Suppressor macrophage treated with lipopolysaccharide for 1 hour (primary cell): ENCODE results near the gene BHLHE23.
"Not testable (repeated sequence)": the region's sequence is repeated elsewhere in the genome, so short reads cannot be mapped to it uniquely, and the experiment has no call there.

ENCODE experiments used
- DNase-seq, 3 donors: peaks; one replicate each; pipeline ENCODE4 v3.0.0-alpha.2; 2020 to 2022

BHLHE23 gene

DNA sequence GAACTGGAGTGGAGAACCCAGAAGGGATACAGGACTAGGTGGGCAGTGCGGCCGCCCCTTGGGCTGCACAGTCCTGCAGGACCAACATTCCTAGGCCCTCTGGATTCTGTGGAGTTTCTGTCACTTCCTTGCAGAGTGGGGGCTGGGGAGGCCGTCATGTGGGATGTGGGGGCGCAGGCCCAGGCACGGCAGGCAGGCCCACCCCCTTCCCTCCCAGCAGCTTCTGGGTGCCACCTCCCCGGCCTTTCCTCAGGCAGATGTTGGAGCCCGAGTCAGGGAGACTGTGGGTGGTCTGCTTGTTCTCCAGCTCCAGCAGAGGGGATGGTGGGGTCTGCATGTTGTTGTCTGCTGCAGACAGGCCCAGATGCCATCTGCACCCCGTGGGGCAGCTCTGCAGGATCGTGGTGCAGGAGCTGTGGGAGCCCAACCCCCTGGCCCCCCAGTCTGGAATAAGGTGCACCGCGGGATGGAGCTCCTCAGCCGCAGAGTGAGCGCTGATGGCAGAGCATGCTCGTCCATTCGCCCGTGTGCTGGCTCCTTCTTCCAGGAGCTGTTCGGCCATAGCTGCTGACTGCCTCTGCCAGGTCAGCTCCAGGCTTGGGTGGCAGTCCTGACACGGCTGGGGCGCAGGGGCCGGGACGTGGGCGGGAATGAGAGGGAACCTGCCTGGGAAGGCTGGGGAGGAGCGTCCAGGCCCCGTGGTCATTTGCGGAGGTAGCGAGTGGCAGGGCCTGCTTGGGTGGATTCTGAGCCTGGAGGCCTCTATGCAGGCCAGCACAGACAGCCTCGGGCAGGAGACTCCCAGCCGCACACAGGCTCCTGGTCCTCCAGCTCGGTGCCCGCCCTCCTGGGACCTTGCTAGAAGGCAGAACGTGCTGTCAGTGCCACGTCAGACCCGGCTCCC, 36.2 kb downstream of the BHLHE23 start:
- DNase-seq: no peak

DNA sequence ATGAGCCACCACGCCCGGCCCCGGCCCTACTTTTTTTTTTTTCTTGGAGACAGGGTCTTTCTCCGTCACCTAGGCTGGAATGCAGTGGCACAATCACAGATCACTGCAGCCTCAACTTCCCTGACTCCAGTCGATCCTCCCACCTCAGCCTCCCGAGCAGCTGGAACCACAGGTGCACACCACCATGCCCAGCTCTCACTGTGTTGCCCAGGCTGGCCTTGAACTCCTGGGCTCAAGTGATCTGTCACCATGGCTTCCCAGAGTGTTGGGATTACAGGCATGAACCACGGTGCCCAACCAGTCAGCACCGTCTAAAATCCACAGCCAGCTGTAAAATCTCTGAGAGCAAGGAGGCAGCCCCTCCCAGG, 36.8 kb downstream of the BHLHE23 start:
- DNase-seq: no peak

DNA sequence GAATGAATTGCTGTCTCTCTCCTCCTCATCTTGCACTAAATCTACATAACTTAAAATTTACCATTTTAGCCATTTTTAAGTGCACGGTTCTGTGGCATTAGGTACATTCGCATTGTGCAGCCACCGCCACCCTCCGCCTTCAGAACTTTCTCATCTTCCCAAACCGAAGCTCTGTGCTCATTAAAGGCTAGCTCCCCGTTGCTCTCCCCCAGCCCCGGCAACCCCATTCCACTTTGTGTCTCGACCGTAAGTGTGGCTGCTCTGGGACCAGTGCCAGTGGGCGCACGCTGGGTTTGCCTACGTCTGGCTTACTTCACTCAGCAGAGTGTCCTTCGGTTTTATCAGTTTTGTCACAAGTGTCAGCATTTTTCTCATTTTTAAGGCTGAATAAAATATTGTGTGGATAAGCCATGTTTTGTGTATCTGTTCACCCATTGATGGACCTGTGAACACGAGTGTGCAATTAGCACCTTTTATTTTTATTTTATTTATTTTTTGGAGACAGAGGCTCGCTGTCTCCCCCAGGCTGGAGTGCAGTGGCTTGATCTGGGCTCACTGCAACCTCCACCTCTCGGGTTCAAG, 37.5 kb downstream of the BHLHE23 start:
- no peak for DNase-seq

DNA sequence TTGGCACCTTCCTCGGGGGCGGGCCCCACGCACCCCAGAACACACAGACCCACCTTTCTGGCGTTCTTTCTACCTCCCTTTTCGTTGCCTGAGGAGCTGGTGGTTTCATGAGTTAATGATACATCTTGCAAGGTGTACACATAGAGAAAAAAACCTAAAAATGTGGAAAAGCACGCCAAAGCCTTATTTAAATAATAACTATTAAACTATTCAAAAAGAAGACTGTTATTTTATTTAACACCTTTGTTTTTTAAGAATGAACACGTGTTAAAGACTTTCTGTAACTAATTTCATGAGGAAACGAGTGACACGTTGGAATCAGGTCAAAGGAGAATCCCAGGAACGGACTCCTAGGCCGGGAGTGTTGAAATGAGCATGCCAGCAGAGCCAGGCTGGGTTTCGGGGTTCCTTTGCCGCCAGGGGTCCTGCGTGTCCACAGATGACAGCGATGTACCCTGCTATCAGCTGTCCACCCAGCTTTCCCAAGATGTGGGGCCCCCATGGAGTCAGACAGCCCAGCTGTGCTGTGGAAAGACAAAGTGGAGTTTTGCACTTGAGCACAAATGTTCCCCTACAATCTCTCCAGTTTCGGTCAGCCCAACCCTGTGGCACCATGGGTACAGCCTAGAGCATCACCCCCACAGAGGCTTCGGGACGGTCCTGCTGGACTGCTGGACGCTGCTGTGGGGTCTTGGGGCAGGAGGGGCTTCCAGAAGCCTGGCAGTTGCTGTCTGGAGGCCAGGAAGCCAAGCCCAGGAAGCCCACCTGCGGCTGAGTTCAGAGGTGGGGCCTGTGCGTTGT, 38.2 kb downstream of the BHLHE23 start:
- no peak for DNase-seq

DNA sequence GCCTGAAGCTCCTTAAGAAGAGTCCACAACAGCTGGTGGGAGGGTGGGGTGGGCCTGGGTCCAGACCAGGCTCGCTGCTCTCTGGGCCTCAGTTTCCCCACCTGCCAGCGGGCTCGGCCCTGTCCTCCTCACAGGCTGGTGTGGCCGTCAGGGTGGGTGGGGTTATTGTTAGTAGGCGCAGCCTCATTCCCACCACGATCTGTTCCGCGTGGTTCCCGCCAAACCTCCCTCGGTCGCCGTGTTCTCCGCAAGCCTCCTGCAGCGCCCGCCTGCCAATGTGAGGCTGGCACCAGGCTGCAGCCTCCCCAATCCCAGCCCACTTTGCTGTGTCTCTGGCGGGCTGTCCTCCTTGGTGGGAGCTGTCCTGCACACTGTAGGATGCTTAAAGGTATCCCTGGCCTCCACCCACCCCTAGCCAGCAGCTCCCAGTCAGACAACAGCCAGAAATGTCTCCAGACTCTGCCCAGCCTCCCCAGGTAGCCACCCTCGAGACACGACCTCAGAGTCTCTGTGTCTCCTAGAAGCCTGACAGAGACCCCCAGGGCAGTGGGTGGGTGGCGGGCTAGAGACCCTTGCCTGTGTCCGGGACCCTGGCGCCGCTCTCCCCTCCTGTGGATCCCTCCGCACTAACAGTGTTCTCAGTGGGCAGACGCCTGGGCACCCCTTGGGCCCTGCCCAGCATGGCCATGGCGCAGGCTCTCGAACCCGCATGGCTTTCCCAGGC, 39.0 kb downstream of the BHLHE23 start:
- no peak for DNase-seq

DNA sequence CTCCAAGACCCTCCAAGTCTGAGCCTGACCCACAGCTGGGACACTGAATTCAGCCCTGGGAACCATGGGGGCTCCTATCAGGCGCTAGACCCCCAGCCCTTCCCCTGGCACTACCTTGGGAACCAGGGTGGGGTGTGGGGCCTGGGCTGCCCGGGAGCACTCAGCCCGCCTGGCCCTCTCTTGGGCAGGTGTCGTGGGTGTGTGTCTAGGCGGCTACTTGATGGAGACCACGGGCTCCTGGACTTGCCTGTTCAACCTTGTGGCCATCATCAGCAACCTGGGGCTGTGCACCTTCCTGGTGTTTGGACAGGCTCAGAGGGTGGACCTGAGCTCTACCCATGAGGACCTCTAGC, 39.6 kb downstream of the BHLHE23 start:
- DNase-seq: no peak

DNA sequence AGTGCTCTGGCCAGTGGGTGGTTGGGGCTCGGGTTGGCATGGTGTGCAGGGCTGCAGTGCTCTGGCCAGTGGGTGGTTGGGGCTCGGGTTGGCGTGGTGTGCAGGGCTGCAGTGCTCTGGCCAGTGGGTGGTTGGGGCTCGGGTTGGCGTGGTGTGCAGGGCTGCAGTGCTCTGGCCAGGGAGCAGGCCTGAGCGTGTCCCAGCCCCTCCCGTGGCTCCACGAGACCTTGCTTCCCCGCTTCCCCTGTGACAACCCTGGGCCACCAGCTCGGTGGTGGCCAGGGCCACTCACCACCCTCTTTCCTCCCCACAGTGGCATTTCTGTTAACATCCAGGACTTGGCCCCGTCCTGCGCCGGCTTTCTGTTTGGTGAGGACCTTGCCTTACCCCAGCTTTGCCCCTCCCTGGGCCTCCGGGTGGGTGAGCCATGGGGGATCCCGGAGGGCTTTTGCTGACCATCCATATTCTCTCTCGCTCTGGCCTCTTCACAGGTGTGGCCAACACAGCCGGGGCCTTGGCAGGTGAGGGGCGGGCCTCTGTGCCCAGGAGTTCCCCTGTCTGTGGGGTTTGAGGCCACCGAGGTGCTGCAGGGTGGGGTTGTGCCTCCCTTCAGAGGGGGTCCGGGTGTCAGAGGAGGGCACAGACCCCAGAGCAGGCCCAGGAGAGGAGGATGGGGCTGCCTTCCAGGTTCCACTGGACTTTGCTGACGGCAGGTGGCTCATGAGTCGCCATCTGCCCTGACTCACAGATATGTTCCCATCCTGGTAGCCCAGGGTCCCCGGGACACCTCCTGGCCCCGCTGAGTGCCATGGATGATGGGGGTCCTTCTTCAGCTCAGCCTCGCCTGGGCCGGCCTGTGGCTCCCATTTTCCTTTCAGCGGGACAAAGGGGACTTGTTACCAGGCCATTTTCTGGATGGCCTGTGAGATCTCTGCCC, 40.3 kb downstream of the BHLHE23 start:
- no peak for DNase-seq

DNA sequence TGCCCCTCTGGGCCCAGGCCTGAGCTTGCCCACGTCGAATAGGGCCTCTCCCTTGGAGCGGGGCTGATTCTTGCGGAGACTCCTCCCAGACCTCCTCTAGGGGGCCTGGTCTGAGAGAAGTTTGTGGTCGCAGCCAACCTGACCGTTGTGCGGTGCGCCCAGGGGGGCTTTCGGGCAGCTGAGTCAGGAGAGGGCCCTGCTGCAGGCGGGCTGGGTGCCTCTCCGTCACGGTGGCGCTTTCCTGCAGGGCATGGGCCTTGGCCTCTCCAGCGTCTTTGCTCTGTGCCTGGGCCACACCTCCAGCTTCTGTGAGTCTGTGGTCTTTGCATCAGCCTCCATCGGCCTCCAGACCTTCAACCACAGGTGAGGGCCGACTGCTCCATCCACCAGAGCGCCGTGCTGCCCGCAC, 41.4 kb downstream of the BHLHE23 start:
- DNase-seq: no peak

DNA sequence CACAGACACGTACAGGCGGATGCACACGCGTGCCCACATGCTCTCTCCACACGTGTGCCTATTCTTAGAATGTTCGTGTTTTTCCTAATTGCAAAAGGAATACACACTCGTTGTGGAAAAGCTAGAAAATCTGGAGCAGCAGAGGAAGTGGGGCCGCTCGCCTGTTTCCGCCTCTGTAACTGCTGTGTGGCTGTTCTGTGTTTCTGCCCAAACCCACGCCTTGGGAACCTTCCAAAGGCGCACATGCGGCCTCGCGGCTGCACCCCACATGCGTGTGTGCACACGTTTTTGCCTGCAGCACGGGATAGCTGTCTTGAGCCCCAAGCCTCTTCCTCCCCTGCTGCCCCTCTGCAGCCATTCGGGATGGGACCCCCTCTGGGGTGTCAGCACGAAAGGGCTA, 42.1 kb downstream of the BHLHE23 start:
- peak in 2 of 3 donors; percentile 36 to 50 for DNase-seq

DNA sequence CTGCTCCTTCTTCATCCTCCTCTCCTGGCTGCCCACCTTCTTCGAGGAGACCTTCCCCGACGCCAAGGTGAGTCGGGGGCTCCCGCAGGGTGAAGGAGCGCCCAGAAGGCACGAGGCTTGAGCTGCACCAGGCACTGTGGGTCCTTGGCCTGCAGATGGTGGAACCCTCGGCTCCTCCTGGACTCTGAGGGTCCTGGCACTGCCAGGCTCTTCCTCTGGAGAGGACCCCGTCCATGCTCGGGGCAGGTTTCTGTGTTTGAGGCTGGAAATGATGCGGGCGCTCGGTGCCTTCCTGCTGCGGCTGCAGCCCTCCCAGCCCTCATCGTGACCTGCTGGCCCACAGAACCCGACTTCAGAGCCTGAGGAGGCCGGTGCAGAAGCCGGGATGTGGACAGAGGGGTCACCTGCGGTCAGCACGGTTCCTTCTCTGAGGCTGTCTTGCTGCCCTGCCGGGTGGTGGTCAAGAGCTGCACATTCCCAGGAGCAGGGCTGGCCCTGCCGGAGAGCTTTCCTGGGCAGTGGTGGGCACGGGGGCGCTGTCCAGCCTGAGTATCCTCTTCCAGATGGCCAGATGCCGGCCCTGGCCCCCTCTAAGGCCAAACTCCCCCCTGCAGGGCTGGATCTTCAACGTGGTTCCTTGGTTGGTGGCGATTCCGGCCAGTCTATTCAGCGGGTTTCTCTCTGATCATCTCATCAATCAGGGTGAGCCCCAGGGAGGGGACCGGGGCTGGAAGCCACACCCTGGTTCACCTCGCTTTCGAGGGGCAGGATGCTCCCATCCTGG, 43.0 kb downstream of the BHLHE23 start:
- no peak for DNase-seq

DNA sequence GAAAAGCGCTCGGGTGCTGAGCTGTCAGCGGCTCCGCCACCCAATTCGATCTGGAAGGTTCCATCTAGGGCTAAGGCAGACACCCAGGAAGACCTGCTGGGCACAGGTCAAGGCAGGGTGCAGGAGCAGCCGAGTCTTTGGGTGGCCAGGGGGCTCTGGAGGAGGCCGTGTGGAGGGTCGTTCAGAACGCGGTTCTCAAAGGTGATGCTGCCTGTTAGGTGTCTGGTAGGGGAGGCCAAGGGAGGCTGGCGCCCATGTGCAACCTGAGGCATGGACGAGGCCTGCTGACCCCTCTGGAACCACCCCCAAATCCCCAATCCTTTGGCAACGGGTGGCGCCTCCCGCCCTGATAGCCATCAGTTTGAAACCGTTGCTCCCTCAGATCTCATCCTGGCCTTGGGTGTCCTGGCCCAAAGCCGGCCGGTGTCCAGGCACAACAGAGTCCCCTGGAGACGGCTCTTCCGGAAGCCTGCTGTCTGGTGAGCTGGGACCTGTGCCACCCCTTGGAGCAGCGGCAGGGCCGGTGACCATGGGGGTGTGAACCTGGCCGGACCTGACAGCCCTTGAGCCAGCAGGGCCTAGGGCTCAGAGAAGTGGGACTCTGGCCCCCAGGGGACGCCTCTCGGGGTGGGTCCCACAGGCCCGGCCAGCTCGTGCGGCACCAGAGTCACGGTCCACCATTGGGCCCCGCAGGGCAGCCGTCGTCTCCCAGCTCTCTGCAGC, 43.7 kb downstream of the BHLHE23 start:
- DNase-seq: no peak

DNA sequence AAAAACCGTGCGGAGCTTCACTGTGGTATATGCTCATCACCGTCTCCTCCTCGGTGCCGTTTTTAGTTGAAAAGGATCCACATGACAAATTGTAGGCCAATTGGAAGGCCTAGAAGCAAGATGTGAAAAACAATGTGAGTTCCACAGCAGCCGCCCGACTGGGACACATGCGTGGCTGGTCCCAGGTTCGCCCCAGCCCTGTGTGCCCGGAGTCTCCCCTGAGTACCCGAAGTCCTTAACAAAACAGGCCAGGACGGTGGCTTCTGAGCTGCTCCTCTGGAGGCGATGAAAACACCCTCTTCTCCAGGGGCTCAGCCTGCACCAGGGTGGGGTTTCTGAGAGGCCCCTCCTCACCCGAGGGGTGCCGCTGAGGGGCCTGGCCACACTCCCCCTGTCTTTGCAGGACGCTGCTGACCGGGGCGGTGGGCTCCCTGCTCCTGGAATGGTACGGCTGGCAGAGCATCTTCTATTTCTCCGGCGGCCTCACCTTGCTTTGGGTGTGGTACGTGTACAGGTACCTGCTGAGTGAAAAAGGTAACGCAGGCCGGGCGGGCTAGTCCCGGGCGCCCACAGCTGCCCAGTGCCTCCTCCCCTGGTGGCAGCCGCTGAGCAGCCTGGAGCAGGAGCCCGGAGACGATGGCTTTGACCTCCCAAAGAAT, 44.4 kb downstream of the BHLHE23 start:
- DNase-seq: no peak

DNA sequence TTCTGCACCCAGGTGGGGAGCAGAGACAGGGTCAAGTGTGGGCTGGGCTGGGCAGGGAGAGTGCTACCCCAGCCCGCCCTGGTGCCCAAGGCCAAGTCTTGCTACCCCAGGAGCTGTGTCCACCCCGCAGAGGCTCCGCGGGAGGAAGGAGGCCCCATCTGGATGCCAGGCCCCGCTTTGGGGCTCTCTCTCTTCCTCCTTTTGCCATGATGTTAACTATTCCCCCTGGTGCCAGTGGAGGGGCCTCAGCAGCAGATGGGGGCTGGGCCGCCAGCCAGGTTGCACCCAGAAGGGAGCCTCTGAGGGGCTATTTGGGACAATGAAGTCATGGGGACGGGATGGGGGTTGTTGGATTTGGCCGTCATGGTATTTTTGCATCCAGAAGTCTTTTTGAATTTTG, 45.0 kb downstream of the BHLHE23 start:
- no peak for DNase-seq

DNA sequence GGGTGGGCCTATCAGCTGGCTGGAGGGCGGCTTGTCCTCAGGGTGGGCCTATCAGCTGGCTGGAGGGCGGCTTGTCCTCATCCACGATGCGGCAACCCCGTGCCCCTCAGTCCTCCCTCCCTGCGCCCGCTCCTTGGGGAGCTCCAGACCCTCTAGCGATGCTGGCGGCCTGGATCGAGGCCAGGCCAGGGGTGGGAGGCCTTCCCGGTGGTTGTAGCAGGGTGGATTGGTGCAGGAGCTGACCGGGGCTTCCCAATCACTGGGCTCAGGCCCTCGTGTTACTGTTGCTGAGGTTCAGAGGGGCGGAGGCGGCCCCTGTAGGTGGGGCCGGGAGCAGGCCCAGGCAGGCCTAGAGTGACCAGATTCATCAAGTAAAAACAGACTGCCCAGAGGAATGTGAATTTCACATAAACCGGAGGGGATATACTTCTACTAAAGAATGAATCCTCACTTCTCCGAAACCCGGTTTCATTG, 45.4 kb downstream of the BHLHE23 start:
- no peak for DNase-seq

DNA sequence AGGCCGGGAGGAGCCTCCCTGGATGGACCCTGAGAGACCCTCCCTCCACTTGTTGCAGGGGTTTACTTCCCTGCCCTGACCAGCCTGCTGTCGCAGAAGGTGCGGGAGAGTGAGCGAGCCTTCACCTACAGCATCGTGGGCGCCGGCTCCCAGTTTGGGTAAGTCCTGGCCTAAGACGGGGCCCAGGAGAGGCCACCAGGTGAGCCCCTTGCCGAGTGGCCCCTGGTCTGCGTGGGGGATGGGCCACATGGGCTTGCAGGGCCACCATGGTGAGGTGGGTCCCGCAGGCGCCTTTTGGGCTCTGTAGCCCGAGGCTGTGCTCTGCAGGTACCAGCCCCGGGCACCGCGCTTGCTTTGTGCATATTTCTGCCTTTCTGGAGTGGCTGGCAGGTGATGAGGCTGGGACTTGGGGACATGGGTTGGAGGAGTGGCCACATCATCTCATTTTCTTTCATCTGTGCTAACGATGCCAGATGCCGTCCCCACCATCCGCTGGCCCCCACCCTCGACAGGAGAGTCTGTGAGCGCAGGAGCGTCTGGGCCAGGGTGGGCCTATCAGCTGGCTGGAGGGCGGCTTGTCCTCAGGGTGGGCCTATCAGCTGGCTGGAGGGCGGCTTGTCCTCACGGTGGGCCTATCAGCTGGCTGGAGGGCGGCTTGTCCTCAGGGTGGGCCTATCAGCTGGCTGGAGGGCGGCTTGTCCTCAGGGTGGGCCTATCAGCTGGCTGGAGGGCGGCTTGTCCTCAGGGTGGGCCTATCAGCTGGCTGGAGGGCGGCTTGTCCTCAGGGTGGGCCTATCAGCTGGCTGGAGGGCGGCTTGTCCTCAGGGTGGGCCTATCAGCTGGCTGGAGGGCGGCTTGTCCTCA, 46.1 kb downstream of the BHLHE23 start:
- not testable (repeated sequence) for DNase-seq

DNA sequence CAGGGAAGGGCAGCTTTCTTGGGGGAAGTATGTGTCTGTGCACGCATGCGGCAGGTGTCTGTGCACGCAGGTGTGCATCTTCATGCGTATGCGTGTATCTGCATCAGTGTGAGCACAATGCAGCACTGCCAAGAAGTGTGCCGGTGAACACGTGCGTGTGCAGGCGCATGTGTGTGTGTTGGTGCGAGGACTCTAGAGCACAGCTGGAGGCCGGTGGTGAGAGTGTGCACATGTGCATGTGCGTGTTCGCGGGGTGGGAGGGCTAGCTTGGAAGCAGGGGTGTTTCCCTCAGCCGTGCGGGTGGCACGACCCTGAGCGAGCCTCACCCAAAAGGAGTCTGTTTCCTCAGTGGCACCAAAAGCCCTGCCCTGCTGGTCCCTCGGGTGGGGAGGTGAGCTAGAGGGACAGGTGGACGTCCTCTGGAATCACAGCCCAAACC, 46.7 kb downstream of the BHLHE23 start:
- DNase-seq: no peak

DNA sequence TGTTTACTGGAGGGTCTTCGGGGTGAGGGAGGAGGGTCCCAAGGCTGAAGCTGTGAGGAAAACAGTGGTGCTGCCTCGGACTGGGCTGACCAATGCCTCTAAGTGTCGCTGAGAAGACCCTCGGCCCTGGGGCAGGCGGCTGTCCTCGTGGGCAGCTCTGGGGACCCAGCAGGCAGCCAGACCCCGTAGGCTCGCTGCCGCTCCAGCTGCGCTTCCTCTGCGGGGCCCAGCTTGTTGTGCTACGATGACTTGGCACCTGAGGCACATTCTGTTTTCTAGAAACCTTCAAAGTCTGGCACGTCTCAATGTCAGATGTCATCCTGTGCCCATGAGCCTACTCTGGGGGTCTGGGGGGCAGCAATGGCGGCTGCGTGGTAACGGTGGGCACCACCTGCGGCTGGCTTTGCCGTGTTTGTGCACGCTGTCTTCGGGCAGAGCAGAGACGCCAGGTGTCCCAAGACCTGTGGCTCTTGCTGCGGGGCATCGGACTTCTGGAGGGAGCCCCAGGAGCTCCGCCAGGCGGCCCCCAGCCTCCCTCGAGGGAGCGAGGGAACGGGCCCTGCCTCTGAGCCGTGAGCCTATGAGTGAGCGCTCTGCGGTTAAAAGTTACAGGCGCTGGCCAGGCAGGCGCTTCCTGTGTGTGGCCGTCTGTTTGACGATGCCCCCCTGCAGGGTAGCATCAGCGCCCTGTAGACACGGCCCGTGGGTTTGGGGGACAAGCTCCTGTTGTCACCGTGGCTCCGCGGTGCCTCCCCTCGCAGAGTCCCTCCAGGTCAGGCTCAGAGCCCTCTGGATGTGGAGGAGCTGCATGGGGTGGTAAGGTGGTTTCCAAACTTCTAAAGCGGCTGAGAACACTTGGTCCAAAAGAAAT, 47.4 kb downstream of the BHLHE23 start:
- no peak for DNase-seq
